Tongue (tissue), 2 donors: ENCODE measurements around the gene APC2. TPM values are rescaled to one million over a fixed set of nuclear protein-coding genes. Genes with fewer than 3 reads are reported as not detected.
A peak's percentile ranks its signal among the peaks of the same experiment; 100 is the strongest.

ENCODE experiments used
- DNase-seq: peaks from one replicate; pipeline ENCODE4 v3.0.0-alpha.2; 2015
- total RNA-seq: library from RNA; depleted of rRNA; stranded (reverse); fragments of >200 nt; gene quantifications from one replicate; pipeline ENCODE4 v1.2.3, GENCODE V29; 2014

APC2 gene, protein sequence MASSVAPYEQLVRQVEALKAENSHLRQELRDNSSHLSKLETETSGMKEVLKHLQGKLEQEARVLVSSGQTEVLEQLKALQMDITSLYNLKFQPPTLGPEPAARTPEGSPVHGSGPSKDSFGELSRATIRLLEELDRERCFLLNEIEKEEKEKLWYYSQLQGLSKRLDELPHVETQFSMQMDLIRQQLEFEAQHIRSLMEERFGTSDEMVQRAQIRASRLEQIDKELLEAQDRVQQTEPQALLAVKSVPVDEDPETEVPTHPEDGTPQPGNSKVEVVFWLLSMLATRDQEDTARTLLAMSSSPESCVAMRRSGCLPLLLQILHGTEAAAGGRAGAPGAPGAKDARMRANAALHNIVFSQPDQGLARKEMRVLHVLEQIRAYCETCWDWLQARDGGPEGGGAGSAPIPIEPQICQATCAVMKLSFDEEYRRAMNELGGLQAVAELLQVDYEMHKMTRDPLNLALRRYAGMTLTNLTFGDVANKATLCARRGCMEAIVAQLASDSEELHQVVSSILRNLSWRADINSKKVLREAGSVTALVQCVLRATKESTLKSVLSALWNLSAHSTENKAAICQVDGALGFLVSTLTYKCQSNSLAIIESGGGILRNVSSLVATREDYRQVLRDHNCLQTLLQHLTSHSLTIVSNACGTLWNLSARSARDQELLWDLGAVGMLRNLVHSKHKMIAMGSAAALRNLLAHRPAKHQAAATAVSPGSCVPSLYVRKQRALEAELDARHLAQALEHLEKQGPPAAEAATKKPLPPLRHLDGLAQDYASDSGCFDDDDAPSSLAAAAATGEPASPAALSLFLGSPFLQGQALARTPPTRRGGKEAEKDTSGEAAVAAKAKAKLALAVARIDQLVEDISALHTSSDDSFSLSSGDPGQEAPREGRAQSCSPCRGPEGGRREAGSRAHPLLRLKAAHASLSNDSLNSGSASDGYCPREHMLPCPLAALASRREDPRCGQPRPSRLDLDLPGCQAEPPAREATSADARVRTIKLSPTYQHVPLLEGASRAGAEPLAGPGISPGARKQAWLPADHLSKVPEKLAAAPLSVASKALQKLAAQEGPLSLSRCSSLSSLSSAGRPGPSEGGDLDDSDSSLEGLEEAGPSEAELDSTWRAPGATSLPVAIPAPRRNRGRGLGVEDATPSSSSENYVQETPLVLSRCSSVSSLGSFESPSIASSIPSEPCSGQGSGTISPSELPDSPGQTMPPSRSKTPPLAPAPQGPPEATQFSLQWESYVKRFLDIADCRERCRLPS (N-terminal part only)
- 1.5 TPM for total RNA-seq

DNA sequence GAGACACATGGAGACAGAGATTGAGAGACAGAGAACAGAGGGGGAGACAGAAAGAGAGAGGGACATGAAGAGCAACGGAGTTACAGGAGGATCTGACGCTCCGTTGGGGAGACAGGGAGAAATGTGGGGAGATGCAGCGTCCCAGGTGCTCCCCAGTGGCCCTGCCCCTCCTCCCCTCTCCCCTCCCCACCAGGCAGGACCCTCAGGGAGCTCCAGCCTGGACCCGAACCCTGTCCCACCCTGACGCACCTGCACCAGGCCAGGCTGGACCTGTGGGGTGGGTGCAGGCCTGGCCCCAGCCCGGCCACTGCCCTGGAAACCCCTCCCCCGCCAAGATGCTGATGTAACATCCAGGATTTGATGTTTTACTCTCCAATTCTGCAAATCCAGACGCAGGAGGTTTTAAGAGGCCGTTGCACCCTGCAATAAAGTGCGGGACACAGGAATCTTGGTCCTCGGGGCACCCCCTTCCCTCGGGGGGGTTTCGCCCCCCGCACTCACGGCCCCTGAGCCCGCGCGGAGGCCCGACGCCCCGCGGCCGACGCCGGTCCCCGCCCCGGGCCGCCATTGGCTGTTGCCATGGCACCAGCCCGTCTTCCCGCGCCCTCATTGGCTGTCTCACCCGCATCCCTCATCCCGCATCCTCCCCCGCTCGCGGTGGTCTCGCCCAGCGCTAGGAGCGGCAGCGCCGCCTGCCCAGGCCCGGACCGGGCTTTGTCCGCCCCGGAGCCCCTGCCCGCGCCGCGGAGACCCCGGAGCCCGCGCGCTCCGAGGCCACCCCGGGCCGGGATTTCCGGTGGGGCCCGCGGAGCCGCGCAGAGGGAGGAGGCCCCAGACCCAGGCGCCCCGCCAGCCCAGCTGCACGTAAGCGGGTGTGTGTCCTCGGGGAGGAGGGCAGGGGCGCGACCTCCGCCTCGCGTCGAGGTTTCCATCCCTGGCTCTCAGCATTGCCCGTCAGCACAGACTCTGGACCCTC lies at the start of gene APC2:
APC2 (plus strand) TSS at position 655 of the 976 bp plus-strand sequence. CDS start 2,881 bp downstream, outside the sequence.
- DNase-seq = peak; percentile 55

DNA sequence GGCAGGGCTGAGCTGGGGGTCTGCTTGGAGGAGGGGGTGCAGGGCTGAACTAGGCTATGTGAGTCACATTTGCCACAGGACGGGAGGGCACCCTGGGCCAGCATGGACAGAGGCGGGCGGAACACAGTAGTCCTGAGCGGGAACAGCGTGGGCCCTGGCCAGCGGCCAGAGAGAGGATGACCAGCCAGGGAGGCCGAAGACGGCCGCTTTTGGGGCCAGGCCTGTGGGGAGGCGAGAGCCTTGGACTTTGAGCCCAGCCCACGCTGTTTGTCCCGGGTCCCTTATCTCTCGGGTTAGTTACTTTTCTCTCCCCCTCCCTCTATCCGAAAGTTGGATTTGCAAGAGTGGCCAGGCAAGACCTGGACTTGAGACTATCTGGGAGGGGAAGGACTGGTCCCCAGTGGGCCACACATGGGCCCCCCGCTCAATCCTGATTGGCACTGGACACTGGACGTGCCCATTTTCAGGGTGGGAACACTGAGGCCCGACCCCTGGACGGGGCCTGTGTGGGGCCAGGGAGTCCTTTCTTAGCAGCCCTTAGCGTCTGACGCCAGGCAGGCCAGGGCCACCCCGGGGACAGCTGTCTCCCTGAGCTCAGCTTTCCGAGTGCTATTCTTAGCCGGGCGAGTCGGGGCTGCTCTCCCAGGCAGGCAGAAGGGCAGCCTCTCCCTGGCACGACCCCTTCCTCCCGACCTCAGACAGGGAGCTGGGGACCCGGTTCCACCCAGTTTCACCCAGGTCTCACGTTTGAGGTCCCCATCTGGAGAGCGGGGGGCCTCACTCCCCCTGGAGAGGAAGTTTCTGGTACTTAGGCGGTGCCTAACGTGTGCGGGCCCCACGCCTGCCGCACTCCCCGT lies 49.4 kb upstream of the APC2 start:
- DNase-seq = peak; percentile 83

DNA sequence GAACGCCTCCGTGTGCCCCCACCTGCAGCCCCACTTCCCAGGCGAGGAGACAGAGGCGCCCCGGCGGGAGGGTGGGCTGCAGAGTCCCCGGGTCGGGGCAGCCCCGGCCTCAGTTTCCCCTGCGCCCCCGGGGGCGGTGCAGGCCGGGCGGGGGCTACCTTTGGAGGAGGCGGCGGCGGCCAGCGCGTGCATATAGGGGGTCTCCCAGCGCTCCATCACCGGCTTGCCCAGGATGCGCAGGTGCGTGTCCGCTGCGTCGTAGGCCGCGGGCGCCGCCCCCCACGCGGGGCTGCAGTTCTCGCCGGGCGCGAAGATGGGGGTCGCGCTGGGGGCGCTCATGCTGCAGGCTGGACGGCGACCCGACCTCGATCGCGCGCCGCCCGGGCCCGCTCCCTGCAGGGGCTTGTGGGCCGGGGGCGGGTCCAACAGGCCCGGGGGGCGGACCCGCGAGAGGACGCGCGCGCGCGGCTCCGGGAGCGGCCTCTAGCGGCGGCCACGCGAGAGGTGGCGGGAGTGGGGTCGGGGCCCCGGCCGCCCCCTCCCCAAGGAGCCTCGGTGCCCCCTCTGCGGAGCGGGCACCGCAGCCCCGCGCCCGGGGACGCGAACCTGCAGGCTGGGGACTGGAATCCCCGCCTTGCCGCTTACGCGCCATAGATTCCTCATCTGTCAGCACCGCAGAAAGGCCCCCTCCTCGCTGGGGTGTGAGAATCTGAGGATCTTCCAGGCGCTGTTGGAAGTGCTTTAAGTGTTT lies 48.6 kb upstream of the APC2 start, which contains the start of gene GAMT:
GAMT (minus strand) TSS at position 405 of the 751 bp plus-strand sequence; CDS start at position 339, 66 bp downstream.
- peak; percentile 80 for DNase-seq

GRCh38 chr19:1401889-1402217 lies 48.1 kb upstream of the APC2 start:
- no peak for DNase-seq

DNA sequence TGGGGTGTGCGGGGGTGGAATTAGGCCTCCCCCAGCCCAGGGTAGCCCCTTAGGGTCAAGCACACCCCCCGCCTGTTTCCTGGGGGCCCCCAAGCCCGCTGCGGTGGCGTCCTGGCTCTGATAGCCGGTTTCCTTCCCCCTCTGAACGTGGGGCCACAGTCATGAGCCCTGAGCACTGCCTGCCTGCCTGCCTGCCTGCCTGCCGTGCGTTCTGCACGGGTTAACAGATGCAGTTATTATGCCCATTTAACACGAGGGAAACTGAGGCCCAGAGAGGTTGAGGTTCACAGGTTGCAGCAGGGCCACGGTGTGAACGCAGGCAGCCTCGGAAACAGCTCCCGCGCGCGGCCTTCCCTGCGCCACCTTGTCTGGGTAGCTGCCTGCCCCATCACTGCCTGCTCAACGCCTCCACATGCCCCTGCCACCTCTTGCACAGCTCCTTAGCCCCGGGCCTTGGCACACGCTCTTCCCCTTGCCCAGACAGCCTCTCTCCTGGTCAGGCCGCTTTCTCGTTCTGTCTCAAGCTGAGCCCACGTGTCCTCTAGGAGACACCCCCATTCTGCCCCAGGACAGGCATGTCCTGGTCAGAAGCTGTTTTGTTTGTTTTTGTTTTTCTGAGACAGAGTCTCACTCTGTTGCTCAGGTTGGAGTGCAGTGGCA lies 47.4 kb upstream of the APC2 start:
- DNase-seq = no peak

- DNase-seq = peak; percentile 100
Measured at GRCh38 chr19:1406774-1407527, 43.0 kb upstream of the APC2 start.

DNA sequence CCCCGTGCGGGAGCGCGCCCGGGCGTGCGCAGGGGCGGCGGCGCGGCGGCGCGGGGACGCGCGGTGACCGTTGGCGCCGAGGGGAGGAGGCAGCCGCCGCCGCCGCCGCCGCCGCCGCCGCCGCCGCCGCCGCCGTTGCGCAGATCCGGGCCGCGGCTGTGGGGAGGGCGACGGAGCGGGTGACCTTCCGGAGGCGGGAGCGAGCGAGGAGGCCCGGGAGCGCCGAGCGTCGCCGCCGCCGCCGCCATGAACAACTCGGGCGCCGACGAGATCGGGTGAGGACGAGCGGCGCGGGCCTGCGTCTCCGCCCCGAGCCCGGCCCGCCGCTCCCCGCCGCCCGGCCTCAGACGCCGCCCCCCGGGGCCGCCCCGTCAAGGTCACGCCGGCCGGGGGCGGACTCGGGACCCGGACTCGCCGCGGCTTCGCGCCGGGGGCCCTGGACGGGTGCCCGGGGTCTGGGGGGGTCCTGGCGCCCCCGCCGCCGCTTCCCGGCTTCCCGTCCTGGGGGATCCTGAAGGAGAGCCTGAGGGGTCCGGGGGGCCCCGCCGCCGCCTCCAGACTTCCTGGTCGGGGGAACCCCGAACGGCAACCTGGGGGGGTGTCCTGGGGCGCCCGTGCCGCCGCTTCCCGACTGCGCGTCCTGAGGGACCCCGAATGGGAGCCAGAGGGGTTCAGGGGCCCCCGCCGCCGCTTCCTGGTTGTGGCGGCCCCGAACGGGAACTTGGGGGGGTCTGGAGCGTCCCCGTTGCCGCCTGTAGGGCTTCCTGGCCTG lies 42.2 kb upstream of the APC2 start, which contains the start of gene DAZAP1:
DAZAP1 (plus strand) TSS at position 59 of the 772 bp plus-strand sequence; CDS start at position 247, 188 bp downstream.
- no peak for DNase-seq

DNA sequence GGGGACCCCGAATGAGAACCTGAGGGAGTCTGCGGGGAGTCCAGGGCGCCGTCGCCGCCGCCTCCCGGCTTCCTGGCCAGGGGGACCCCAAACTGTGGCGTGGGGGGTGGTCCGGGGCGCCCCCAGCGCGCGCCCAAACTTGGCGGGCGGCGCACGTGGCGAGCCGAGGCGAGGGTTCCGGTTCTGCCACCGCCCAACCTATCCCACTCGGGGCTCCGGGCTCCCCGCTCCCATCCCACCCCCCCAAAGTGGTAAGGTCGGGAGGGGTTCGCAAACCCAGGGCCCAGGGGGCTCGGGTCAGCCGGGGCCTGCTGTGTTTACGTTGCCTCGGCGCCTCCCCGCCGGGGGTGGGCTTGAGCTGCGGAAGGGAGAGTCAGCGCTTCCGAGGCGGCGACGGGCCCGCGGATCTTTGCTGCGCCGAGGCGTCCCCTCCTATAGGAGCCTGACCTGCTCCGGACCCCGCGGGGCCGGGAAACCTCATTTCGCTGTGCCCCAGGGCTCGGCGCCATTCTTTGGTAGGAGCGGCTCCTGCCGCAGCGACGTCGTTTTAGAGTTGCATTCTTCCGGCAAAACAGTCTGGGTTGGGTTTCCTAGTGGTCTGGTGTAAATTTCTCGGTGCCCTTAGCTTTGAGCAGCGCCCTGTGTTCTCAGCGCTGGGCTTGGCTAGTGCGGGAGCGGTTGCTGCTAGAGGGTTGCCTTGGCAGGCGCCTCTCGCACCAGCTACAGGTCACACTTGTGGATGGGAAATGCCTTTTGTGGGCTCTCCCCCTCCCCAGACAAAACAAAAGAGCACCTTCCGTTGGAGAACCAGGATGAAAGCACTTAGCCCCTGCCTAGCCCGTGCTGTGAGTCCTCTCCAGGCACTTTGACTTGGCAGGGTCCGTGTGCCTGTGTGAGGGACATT lies 41.4 kb upstream of the APC2 start:
- peak; percentile 57 for DNase-seq

DNA sequence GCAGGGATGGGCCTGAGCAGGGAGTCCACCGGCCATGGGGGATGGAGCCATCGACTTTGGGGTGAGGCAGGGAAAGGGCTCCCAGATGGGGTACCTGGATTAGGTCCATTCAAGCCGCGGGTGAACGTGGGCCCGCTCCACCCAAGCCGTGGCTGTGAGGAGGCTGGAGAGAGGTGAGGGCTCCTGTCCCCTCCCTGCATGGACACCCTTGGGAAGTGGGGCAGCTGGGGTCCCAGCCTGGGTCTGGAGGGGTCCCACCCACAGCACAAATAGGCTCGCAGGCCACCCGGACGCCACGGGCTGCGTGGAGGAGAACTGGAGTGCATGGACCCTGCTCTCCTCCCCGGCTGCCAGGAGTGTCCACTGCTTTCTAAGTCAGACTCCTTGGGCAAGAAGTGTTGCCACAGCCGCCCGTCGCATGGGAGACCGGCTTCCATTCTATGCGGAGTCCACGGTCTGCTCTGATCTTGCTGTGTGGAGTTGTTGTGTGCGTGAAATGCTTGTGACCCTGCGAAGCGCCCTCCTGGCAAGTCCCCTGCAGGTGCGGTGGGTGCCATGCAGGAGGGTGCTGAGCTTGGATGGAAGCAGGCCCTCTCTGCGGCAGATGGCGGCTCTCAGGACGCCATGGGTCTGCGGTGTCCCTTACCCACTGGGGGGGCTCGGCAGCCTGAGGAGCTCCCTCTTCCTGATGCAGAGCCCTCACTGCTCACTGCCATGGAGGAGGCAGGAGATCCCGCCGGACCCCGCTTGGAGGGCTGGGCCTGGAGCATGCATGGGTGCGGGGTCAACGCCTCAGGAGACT lies 40.5 kb upstream of the APC2 start:
- DNase-seq = no peak

GRCh38 chr19:1410136-1410786 lies 39.7 kb upstream of the APC2 start:
- DNase-seq = no peak

- DNase-seq = no peak
Measured at GRCh38 chr19:1410789-1411188, 39.1 kb upstream of the APC2 start.

GRCh38 chr19:1411255-1412191 lies 38.4 kb upstream of the APC2 start:
- peak; percentile 67 for DNase-seq

GRCh38 chr19:1412323-1412923 lies 37.5 kb upstream of the APC2 start:
- no peak for DNase-seq
